NCI-H2029 treated with DMSO at 0.1 percent for 48 hours (cell line): Measurements from ENCODE around the gene AFF4.

ENCODE experiments used
- DNase-seq: peaks from one replicate; lab custom pipeline; 2025; lab: John Stamatoyannopoulos, UW

Gene AFF4

DNA sequence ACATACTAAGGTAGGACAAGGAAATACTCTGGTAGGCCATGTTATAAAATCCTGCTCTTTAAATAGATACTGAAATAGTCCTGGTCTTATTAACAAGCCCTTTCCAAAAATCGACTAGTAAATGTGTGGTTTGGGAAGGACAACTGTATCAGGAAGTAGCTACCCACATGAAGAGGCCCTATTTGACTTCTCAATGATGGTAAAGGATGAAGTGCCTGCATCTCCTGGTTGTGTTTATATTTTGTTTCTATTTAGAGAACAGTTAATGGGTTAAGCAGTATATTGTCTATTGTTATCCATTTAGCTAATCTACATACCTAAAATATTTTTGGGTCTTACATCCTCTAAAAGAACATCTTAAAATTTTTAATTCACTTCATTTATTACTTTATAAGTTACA lies 109.6 kb downstream of the AFF4 start:
- peak; percentile 21 for DNase-seq

DNA sequence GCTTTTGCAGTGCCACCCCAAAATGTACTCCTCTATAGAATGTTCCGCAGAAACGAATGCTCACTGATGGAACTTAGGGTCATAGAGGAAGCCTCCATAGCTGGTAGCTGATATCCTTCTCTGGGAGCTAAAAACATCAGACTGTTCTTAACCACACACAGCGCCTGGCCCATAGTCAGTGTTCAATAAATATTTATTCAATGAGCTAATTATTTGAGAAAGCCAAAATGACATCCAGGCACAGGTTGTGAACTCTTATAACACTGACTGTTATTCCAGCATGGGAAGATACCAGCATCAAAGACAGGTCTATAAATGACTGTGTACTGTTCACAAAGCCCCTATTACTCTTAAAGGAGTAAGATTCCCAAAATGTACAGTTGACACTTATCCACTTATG lies 110.1 kb downstream of the AFF4 start:
- no peak for DNase-seq

DNA sequence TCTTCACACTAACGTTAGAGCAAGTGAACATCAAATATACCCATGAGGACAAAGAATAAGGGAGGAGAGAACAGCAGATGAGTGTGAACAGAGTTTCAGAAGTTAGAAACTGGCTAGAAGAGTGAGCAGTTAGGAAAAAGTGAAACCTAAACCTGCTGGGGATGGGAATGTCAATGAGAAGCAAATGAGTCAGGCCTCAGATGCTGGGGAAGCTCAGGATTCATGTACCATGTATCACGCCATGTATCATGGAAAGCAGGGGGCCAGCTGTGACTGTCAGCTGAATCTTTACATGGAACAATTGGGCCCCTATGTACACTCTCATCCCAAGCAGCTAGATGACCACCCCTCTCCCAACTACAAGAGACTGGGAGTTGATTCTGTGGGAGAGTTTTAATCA lies 113.4 kb downstream of the AFF4 start:
- DNase-seq = no peak

DNA sequence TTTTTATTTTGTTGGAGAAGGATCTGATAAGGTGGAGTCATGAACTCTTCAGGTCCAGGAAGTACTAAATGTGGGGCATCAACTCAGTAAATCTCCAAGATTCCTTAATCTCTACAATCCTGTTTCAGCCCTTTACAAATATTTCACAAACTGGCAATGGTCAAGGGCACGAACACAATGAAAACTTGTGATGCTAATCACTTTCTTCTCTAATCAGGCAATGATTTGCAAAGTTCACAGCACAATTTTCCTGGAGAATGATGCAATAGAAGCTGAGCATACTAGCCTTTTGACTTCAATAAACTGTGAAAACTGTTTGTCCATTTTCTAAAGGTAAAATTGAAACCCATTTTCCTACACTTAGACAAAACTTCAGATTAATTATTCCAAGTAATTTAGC lies 114.1 kb downstream of the AFF4 start:
- no peak for DNase-seq

DNA sequence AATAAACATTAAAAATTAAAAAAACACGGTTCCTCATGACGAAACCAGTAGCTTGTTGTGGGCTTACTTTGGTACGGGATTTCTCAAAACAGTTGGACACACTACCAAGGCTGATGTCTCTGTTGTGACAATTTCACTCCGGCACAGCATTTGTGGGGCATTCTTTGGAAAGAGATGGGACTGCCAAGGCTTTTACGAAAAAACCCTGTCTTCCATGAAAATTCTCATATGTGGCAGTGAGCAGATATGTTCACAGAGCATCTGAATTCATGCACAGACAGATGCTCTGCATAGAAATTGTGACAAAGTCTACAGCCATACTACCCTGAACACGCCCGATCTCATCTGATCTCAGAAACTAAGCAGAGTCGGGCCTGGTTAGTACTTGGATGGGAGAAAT lies 115.2 kb downstream of the AFF4 start:
- DNase-seq = no peak

DNA sequence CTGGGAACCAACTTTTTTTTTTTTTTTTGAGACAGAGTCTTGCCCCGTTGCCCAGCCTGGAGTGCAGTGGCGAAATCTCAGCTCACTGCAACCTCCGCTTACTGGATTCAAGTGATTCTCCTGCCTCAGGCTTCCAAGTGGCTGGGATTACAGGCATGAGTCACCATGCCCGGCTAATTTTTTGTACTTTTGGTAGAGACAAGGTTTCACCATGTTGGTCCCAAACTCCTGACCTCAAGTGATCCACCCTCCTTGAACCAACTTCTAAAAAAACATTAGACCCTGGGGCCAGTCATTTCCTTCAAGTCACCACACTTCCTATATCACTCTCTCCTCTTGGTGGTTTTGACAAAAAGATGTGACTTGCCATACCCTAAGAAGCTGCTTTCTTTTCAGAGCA lies 122.1 kb downstream of the AFF4 start:
- DNase-seq = no peak

DNA sequence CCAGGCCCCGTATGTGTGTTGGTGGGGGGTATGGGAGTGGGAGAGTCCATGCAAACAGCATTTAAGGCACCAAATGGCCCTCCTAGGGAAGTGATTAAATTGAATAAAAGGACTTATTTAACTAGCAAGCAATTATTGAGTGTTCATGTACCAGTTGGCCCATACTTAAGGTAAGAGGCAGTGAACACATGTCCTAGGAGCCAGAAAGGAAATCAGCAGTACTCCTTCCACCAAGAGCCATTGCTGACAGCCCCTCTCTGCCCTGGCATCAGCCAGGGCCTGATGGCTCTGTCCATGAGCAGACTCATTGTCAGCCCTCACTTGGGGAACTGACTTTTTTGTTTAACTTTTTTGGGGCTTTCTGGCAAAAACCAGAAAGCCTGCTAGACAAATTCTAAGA lies 122.5 kb downstream of the AFF4 start:
- no peak for DNase-seq

DNA sequence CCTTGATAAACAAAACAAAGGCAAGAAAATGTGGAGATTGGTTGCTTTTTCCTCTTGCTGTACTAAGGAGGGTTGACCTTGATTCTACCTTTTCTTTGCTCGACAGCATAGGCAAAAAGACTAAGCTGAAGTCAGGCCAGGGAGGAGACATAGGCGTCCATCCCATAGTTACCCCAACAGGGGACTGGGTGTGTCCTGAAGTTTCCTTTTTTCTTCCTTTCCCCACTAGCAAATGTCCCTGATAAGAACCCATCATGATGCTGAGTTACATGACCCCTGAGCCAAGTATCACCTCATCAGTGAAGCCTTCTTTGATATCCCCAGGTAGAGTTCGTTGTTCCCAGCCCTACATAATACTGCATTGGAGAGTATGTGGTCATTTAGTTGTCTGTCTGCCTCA lies 123.1 kb downstream of the AFF4 start:
- DNase-seq = no peak

DNA sequence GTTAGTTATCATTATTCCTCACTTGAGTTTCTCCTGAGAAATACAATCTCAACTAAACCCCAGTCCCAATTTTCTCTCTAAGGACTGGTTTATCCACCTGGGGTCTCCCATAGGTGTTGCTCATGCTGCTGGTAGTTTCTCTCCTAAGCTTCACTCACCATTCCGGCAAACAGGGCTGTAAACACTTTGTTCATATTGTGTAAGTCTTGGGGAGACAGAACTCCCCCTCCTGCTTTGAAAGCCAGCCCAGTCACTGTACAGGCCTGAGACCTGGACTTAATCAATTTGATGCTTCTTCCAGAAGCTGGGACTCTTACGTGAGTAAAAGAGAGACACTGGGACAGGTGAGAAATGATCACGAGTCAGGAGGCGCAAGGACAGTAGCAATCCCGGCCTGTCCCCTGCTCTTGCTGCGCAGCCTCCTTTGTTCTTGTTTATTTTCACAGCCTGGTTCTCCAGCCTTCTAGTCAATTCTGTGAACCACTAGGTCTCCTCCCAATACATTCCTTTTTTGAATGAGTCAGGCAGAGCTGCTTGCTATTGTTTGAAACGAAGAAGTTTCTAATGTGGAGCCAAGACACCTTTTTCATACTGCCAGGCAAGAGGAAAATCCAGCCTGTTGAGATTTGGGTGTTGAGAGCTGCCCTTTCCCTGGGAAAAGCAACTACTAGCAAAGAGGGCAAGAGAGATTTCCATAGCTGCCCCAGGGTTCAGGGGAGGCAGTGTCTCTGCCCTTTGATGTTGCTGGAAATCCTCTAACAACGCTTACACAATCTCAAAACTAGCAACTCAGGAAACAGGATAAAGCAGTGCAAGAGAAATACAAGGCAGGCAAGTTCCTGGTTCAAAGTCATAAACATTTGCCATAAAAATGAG lies 123.8 kb downstream of the AFF4 start:
- DNase-seq = no peak

DNA sequence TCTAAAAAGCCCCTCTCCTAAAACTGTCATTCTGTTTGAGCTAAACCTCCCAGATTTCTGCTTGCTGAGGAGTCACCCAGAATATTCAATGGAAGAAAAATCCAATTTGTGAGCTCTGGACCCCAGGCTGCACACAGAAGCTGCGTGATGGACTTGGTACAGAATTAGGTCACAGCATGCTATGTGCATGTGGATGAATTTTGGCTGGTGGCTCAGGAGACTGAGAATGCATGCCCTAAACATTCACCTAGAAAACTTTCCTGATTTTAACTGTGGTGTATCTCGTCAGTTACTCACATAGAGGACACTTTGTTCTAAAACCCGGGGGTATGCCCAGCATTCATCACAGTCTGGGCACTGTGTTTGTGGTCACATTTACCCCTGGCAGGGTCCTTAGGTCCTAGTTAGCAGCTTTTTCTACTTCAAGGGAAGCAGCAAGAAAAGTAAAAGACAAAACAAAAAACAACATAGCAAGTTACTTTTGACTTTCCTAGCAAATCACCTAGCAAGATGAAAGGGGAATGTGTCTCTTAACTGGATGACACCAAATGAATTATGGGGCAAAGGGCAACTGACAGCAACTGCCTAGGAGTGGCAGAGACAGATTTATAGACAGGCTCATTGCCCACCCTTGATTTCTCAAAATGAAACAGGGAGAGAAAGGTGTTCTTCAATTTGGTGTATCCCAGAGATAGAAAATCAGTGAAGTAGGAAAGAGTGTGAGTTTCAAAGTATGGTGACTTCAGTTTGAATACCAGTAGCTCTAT lies 124.7 kb downstream of the AFF4 start:
- DNase-seq = no peak

DNA sequence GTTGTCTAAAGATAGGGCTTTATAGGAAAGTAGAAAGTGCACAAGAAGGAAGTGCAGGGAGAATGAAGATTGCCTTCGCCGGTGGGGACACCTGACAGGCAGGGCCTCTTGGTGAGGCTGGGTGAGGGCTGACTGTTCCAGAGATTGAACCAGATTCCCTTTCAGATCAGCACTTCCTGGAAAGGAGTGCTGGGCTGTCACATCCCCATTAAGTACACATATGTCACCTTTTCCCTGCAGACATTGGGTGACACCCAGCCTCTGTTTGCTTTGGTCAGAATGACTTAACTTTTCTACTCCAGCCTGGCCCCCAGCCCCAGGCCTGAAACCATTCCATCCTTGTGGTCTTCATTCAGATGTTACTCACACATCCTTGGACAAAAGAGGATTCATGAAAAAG lies 125.6 kb downstream of the AFF4 start:
- DNase-seq = no peak

DNA sequence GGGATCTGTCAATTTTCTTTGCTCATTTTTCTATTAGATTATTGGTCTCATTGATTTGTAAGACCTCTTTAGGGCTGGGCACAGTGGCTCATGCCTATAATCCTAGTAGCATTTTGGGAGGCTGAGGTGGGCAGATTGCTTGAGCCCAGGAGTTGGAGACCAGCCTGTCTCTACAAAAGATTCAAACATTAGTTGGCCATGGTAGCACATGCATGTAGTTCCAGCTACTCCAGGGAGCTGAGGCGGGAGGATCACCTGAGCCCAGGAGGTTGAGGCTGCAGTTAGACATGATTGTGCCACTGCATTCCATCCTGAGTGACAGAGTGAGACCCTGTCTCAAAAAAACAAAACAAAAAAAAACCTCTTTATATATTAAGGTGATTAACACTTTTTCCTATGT lies 126.6 kb downstream of the AFF4 start:
- DNase-seq = no peak

DNA sequence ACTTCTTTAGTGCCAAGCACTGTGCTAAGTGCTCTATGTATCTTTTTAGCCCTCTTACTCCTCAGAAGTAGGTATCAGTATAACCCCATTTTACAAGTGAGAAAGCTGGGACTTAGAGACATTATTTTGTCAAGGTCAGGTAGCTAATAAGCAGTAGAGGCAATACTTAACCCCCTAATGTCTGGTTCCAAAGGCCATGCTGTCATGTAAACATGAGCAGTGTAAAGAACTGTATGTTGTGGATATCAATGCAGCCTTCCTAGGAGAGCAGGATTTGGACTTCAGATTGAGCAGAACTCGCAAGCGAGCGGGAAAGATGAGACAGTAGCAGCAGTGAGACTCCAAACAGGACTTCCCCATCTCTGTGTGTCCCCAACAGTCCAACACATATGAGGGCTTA lies 129.4 kb downstream of the AFF4 start:
- no peak for DNase-seq

DNA sequence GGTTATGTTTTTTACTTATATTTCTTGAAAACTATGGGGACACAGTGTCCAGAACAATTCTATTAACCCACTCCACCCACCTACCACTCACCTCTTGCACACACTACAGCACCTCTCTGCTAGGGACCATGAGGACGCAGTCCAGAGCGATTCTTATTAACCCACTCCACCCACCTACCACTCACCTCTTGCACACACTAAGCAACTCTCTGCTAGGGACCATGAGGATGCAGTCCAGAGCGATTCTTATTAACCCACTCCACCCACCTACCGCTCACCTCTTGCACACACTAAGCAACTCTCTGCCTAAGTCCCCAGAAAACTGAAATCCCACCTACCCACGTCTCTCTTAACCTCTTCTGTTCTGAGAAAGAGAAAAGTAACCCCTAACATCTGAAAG lies 130.8 kb downstream of the AFF4 start:
- DNase-seq = no peak

DNA sequence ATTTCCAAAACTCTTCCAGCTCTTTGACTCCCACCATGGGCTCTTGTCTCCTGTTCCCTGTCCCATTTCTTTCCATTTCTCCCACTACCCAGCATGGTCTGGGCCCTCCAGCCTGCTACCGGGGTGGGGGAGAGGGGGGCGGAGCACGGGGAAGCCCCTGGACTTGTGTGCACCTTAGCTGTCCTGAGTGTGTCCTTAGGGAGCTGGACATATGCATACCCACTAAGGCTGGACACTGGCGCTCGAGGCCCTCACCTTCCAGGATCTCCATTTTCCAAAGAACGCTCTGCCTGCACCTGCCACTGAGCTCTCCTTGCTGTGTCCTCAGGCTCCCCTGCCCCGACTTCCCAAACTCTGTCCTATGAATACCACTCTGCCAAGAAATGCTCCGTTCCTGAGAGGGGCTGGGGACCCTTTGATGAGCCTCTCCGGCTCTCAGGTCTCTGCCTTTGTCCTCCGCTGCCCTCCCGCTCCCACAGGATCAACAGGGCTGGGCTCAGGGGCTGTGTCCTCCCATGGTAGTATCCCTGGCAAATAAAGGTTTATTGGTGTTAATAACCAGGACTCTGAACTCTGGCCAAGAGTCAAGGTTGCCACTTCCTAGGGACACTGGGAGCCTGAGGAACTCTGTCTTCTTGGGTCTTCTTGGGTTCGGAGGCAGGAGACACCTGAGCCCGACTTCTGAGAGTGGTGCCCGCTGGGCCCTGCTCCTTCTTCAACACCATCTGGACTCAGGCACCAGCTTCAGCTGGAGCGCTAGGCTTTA lies 132.2 kb downstream of the AFF4 start:
- DNase-seq = no peak

DNA sequence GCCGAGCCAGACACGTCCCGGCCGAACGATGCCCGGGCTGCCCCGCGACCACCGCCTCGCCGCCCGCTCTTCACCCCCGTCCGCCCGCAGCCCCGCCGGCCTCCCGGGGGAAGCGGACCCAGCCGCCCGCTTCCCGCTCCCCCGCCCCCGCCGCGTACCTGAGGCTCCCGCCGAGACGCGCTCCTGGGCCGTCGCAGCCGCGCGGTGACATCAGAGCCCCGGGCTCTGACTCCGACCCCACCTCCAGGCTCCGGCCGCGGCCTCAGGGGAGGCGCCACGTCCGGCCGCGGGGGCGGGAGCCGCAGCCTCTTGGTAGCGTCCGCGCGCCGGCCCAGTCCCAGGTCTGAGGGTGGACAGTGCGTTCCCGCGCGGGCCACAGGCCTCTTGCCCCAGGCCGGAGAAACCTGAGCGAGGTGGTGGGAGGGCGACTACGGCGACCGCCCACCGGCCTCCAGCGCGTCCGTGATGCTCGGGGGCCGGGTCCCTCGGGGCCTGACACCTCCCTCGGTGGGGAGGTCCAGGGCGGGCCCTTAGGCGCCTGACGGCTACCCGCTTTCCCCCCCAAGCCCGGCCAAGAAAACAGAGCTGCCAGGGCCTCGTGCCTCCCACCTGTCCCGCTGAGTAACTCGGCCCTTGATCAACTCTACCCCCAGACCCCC lies 132.9 kb downstream of the AFF4 start, which contains the start of gene SHROOM1:
SHROOM1 (minus strand) TSS at position 212 of the 659 bp plus-strand sequence. CDS start 4,507 bp downstream, outside the sequence.
- no peak for DNase-seq

DNA sequence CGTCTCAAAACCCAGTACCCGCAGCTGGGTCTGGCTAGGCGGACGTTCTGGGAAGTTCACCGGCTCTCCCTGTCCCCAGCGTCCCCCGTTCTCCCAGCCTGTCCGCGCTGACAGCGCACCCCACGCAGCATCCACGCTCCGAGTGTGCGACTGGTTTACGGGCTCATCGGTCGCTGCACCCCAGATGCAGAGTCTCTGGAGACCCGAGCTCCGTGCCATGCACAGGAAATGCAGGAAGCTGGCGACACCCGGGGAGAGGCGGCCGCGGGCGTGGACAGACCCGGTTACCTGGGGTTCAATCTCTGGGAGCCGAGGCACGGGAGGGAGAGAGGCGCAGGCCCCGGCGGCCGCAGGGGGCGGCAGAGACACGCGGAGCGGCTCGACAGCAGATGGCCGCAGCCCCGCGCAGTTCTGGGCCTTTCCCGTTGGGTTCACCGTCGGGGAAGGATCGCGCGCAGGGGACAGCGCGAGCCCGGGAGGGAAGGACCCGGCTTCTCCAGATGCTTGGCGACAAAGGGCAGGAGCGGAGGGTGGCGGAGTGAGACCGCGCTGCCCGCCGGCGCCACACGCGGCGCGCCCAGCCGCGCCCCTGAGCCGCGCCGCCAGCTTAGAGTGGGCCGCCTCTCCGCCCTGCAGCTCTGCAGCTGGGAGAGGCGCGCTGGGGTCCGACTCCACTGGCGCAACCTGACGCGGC lies 133.5 kb downstream of the AFF4 start:
- DNase-seq = no peak

DNA sequence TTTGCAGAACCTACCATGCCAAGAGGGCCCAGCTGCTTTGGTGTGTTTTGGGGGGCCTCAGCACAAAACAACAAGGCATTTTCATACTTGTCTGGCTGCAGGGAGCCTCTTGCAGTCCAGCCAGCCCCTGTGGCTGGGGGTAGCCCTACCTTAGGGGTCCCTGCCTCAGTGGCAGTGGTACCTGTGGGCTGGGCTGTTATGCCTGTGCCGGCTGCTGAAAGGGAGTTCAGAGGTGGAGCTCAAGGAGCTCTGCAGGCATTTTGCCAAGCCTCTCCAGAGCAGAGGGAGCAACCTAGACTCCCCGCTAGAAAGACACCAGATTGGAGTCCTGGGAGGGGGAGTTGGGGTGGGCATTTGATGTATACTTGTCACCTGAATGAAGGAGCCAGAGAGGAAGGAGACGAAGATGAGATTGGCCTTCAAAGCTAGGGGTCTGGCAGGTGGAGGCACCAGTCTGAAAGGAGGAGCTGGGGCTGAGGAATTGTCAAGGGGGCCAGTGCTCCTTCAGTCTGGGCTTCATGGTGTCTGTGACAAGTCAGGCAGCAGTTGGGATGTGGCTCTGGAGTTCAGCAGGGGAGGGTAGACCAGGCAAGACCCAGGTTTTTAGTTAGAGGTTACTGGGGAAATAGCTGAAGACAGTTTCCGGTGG lies 134.5 kb downstream of the AFF4 start:
- DNase-seq = no peak

DNA sequence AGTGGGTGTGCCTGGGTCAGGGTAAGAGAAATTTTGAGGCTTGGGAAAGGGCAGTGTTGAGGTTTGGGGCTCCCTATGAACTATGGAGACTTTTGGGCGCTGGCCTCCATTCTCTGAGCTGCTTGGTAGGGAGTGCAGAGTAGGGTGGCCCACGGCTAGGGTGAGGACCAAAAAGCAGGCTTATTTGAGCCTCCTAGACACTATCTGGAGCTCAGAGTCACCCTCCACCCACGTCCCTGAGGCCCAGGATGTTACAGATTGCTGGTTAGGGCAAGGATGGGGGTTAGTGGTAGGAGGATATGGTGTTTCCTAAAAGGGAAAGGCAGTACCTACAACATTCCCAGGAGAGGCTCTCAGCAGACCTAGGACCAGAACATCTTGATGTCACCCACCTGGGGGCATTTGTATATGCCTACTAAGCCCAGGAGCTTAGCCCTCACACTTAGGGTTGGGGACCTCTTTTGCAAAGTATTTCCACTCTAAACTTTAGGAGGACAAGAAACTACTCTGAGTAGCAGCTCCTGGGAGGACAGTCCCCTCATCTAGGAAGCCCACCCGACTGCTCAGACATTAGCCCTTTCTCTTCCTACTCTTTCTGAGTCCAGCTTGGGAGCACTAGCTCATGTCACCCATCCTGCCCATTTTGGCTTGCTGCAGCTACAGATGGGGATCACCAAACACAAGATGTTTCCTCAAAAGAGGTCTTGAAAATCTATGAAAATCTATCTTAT lies 135.3 kb downstream of the AFF4 start:
- no peak for DNase-seq

DNA sequence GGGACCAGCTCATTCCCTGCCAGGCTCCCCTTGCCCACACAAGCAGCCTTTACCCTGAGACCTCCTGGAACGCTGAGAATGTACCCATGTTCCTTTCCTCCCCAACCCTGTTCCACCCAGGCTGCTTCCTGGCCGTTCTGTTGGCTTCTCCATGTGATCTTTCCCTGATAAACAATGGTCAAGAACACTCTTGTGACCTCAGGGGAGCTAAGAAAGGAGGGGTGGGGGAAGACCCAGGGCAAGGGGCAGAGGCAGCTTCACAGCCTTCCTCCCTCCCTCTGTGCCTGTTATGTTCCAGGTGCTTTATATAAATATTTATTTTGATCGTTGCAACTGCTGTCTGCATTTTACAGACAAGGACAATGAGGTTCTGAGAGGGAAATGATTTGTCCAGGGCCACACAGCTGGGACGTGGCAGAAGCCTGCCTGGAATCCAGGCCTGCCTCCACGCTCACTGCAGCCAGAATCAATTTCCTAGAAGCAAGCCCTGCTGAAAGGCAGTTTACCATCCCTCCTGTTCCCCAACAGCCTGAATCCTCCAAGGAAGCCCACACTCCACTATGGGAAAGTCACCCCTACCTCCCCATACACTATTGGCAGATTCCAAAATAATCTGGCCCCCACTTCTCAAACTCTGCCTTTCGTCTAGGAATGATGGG lies 136.9 kb downstream of the AFF4 start:
- DNase-seq = no peak
